GM19035 (cell line): ENCODE data around the gene BPIFB3.

ENCODE experiments used
- ATAC-seq: cut with Tn5 transposase; IDR thresholded peaks from one replicate; pipeline ENCODE4 v1.9.1; 2021; ENCODE audit not compliant: unreplicated experiment

The BPIFB3 gene

GRCh38 chr20:33053291-33054106, at the start of gene BPIFB3:
Gene BPIFB3 (plus strand): TSS chr20:33053903. CDS start chr20:33055436, 1,533 bp downstream.
- ATAC-seq: no peak

- ATAC-seq: no peak
Observed at GRCh38 chr20:33004141-33004751, 49.5 kb upstream of the BPIFB3 start, which contains the start of gene SUN5. Gene SUN5 (minus strand): TSS chr20:33004433. CDS start chr20:33004340, 93 bp downstream.

- ATAC-seq: no peak
Observed at GRCh38 chr20:33005132-33005566, 48.6 kb upstream of the BPIFB3 start.

- no peak for ATAC-seq
Observed at GRCh38 chr20:33005908-33006775, 47.6 kb upstream of the BPIFB3 start.

- no peak for ATAC-seq
Observed at GRCh38 chr20:33006776-33007375, 46.8 kb upstream of the BPIFB3 start.

- ATAC-seq: no peak
Observed at GRCh38 chr20:33007376-33008335, 46.0 kb upstream of the BPIFB3 start, which contains the start of gene BPIFB2. Gene BPIFB2 (plus strand): TSS chr20:33007704. CDS start chr20:33008575, 871 bp downstream.

- no peak for ATAC-seq
Observed at GRCh38 chr20:33008336-33009213, 45.1 kb upstream of the BPIFB3 start.

- ATAC-seq: no peak
Observed at GRCh38 chr20:33009214-33010132, 44.2 kb upstream of the BPIFB3 start.

GRCh38 chr20:33010133-33010504, 43.6 kb upstream of the BPIFB3 start:
- ATAC-seq: no peak

- no peak for ATAC-seq
Observed at GRCh38 chr20:33010674-33011449, 42.8 kb upstream of the BPIFB3 start.

GRCh38 chr20:33012327-33013189, 41.1 kb upstream of the BPIFB3 start:
- no peak for ATAC-seq

GRCh38 chr20:33013701-33014326, 39.9 kb upstream of the BPIFB3 start:
- no peak for ATAC-seq

- ATAC-seq: no peak
Observed at GRCh38 chr20:33014336-33015113, 39.2 kb upstream of the BPIFB3 start.

- ATAC-seq: no peak
Observed at GRCh38 chr20:33015114-33015484, 38.6 kb upstream of the BPIFB3 start.
